ENCODE results near the gene UBE2D2. TPM values are rescaled to one million over a fixed set of nuclear protein-coding genes. Genes with fewer than 3 reads are reported as not detected.

Gene UBE2D2
- total and polyA plus RNA-seq, 2 of the 13 experiments (the other 11 are each of a cell fraction or from before 2014, with no cell fraction given), result 79.1 to 109 TPM

- peaks cover 94% of the 10 kb centered on the region for H3K79me2 ChIP-seq (ENCODE audit: insufficient read depth, low read length)
- TF ChIP-seq HNF4G (IDR thresholded peaks at IDR 0.05; ENCODE audit: borderline replicate concordance, low read depth, low read length) (no peak), HNF4G (CRISPR knock-in tag; IDR thresholded peaks at IDR 0.05; ENCODE audit: borderline replicate concordance, low read depth) (no peak), ZC3H13 (CRISPR knock-in tag; IDR thresholded peaks at IDR 0.05) (no peak), ZBTB40 (IDR thresholded peaks at IDR 0.05) (no peak), ZBTB40 (CRISPR knock-in tag; IDR thresholded peaks at IDR 0.05) (no peak), MYPOP (CRISPR knock-in tag; IDR thresholded peaks at IDR 0.05) (no peak), TERF1 (CRISPR knock-in tag; IDR thresholded peaks at IDR 0.05) (no peak), YEATS2 (CRISPR knock-in tag; IDR thresholded peaks at IDR 0.05; ENCODE audit: borderline replicate concordance) (no peak)
- H2AFZ ChIP-seq (ENCODE audit: low read length), result no peak overlapping the region
These were observed 106.6 kb downstream of the UBE2D2 start for GRCh38 chr5:139667730-139668063.

More at GRCh38 chr5:139667730-139668063, 106.6 kb downstream of the UBE2D2 start:
- FAIRE-seq (no peak), ATAC-seq (no peak), DNase-seq (ENCODE audit: low spot score) (no peak)
- intact Hi-C loops (cut with micrococcal nuclease; ENCODE audit: unreplicated experiment) (no loop called here), in situ Hi-C loops (cut with HindIII; ENCODE audit: extremely low pct_ligation_motif_present, low pct_unique_long_range_greater_than_20kb) (no loop called here)
- Histone ChIP-seq H3K27me3 (ENCODE audit: control insufficient read depth in 1 of 2, insufficient read depth in 2 of 2, low read length in 2 of 2) (no peaks in the 10 kb centered on the region), H3K36me3 (replicated peaks in 1 of 2; ENCODE audit: control insufficient read depth in 1 of 2, insufficient read depth in 2 of 2, low read length in 2 of 2) (peaks cover 8 to 21% of the 10 kb centered on the region in 2 experiments), H3K4me2 (ENCODE audit: low read depth, low read length) (no peak overlapping the region), H3K9me3 (ENCODE audit: low read length) (no peaks in the 10 kb centered on the region), H3K27ac (ENCODE audit: extremely low read length, insufficient read depth, low read length) (no peak overlapping the region), H3K4me1 (ENCODE audit: insufficient read depth, low read length) (peaks cover 66% of the 10 kb centered on the region), H4K20me1 (ENCODE audit: insufficient read depth, low read length) (peaks cover 80% of the 10 kb centered on the region), H3K4me3 (replicated peaks in 1 of 3; ENCODE audit: insufficient read depth in 1 of 3, low read depth in 2 of 3, low read length in 3 of 3) (no peak overlapping the region), H3K9ac (ENCODE audit: insufficient read depth, low read depth, low read length) (no peak overlapping the region)
- ChIA-PET POLR2A (interaction anchor here (1.4 kb wide), 1 partner anchor 12 kb away, joined by 3 read pairs; no protein-coding TSS in a partner anchor), CTCF (ENCODE audit: low intra/inter-chr PET ratio, low total read pairs) (no interaction called here)
- WGBS (ENCODE audit: low lambda C conversion rate), result 96% methylated on average over 5 of the region's 5 CpGs
- BruUV-seq (replicated peaks), result no TSS peak
